HL-60 (cell line): ENCODE data around the gene AGBL4.

Experiments
- DNase-seq, 2 experiments: peaks; one replicate each; pipeline ENCODE4 v3.0.0-alpha.2; 2010 to 2020; ENCODE audit warnings: low read depth in 1 of 2, low spot score in 1 of 2
- H3K27ac ChIP-seq: fragments of 250-450 bp; sonication (Bioruptor Pico); replicated peaks from 2 replicates; pipeline ENCODE4 v1.5.1; 2020; ENCODE audit warnings: mild to moderate bottlenecking, moderate library complexity
- H3K27me3 ChIP-seq: fragments of 250-450 bp; sonication (Bioruptor Pico); 2 replicates; pipeline ENCODE4 v1.5.1; 2021; ENCODE audit warnings: mild to moderate bottlenecking, moderate library complexity; ENCODE audit not compliant: insufficient read depth, poor library complexity, severe bottlenecking
- H3K4me3 ChIP-seq: replicated peaks from 2 replicates; pipeline ENCODE4 v1.5.1; 2011; ENCODE audit warnings: mild to moderate bottlenecking, control low read depth, low read length; ENCODE audit not compliant: insufficient read depth
- GABPA ChIP-seq: IDR thresholded peaks from 2 replicates; pipeline ENCODE4 v1.6.1; 2012; ENCODE audit warnings: low read depth
- POLR2AphosphoS5 ChIP-seq: IDR thresholded peaks from 2 replicates; pipeline ENCODE4 v1.6.1; 2012; ENCODE audit warnings: low read depth
- SPI1 ChIP-seq: IDR thresholded peaks from 2 replicates; pipeline ENCODE4 v1.6.1; 2012; ENCODE audit warnings: low read depth, mild to moderate bottlenecking, borderline replicate concordance
- TF ChIP-seq, protein P1 (sequence below): IDR thresholded peaks from one replicate; pipeline ENCODE4 v1.5.1; 2011; ENCODE audit warnings: low read length, control low read depth, inconsistent platforms; ENCODE audit not compliant: insufficient read depth
- TF ChIP-seq, protein P2 (sequence below): IDR thresholded peaks from 2 replicates; pipeline ENCODE4 v1.6.1; 2012; ENCODE audit warnings: low read depth; ENCODE audit not compliant: insufficient replicate concordance

Gene AGBL4

DNA sequence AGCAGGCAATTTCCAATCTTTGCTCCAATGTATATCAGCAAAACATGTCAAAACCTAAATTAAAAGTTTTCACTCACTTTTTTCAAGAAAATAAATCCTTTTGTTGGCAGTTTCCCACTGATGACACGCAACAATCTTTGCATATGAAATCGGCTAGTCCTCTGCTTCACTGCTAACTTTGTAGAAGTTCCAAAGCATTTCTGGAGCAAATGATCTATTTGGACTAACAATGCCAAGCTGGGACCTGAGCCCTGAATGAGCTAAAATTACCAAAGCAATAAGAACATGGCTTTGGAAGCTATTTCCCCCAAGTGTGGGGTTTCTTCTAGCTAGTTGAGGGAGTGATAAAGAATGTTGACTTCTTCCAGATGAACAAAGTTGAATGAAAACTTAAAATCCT lies 1252.2 kb downstream of the AGBL4 start:
- no peak overlapping the region for H3K4me3 ChIP-seq
- H3K27ac ChIP-seq, result no peak overlapping the region
- no peak for TF ChIP-seq POLR2AphosphoS5
- no peak for TF ChIP-seq SPI1
- TF ChIP-seq, protein P1, sequence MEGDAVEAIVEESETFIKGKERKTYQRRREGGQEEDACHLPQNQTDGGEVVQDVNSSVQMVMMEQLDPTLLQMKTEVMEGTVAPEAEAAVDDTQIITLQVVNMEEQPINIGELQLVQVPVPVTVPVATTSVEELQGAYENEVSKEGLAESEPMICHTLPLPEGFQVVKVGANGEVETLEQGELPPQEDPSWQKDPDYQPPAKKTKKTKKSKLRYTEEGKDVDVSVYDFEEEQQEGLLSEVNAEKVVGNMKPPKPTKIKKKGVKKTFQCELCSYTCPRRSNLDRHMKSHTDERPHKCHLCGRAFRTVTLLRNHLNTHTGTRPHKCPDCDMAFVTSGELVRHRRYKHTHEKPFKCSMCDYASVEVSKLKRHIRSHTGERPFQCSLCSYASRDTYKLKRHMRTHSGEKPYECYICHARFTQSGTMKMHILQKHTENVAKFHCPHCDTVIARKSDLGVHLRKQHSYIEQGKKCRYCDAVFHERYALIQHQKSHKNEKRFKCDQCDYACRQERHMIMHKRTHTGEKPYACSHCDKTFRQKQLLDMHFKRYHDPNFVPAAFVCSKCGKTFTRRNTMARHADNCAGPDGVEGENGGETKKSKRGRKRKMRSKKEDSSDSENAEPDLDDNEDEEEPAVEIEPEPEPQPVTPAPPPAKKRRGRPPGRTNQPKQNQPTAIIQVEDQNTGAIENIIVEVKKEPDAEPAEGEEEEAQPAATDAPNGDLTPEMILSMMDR, result no peak
- TF ChIP-seq, protein P2, sequence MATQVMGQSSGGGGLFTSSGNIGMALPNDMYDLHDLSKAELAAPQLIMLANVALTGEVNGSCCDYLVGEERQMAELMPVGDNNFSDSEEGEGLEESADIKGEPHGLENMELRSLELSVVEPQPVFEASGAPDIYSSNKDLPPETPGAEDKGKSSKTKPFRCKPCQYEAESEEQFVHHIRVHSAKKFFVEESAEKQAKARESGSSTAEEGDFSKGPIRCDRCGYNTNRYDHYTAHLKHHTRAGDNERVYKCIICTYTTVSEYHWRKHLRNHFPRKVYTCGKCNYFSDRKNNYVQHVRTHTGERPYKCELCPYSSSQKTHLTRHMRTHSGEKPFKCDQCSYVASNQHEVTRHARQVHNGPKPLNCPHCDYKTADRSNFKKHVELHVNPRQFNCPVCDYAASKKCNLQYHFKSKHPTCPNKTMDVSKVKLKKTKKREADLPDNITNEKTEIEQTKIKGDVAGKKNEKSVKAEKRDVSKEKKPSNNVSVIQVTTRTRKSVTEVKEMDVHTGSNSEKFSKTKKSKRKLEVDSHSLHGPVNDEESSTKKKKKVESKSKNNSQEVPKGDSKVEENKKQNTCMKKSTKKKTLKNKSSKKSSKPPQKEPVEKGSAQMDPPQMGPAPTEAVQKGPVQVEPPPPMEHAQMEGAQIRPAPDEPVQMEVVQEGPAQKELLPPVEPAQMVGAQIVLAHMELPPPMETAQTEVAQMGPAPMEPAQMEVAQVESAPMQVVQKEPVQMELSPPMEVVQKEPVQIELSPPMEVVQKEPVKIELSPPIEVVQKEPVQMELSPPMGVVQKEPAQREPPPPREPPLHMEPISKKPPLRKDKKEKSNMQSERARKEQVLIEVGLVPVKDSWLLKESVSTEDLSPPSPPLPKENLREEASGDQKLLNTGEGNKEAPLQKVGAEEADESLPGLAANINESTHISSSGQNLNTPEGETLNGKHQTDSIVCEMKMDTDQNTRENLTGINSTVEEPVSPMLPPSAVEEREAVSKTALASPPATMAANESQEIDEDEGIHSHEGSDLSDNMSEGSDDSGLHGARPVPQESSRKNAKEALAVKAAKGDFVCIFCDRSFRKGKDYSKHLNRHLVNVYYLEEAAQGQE, result no peak
- TF ChIP-seq GABPA, result no peak
- H3K27me3 ChIP-seq, result peaks cover 11% of the 10 kb centered on the region
- no peak for DNase-seq

DNA sequence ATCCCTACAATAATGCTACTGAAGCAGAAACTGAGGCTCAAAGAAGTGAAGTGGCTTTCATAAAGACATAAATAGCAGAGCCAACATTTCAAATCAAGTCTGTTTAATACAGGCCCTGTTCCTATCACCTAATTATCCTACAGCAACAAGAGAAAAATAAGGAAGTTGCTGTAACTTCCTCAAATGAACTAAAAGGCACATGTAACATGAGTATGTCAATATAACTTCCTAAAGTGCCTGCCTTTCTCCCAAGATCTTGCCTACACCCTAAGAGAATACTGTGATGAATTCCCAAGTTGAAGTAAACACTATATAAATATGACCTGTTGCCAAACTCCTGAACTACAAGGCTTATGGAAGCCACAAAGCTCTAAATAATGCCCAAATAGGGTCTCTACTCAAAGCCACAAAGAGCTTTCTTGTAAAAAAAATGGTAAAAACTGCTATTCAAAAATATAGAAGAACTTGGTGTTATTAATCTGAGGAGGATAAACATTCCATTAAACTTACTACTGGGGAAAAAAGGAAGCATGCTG lies 1255.7 kb downstream of the AGBL4 start:
- no peak overlapping the region for H3K4me3 ChIP-seq
- TF ChIP-seq SPI1 (peak; percentile 62; the same call in 1 of the 2 replicates), GABPA (no peak)
- no peak for DNase-seq
- H3K27me3 ChIP-seq, result no peaks in the 10 kb centered on the region
- no peak overlapping the region for H3K27ac ChIP-seq

DNA sequence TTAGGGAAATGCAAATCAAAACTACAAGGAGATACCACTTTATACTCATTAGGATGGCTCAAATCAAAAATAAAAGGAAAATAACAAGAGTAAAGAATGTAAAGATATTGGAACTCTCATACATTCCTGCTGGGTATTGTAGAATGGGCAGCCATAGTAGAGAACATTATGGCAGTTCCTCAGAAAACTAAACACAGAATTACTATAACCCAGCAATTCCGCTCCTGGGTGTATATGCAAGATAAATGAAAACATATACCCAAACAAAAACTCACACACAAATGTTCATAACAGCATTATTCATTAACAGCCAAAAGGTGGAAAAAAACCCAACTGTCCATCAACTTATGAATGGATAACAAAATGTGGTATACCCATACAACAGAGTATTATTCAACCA lies 1258.4 kb downstream of the AGBL4 start:
- H3K27me3 ChIP-seq, result no peaks in the 10 kb centered on the region
- no peak overlapping the region for H3K4me3 ChIP-seq
- TF ChIP-seq, protein P2, result no peak
- TF ChIP-seq, protein P1, result no peak
- TF ChIP-seq GABPA (no peak), SPI1 (no peak)
- DNase-seq, result no peak
- H3K27ac ChIP-seq, result no peak overlapping the region

DNA sequence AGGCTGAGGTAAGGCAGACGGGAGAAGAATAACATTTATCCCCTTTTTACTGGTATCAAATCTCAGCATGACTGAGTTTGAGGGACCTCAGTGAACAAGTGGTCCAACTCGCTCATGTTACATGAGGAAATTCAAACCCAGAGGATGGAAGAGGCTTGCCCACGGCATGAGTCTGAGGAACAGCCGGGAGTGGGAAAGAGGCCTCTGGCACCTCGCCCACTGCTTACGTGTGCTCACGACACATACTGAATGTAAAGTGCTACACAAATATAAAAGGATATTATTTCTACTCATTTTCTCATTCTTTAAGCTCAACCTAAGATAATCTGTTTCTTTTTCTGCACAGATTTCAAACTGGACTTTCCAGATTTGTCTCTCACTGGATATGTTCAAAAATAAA lies 1261.8 kb downstream of the AGBL4 start:
- no peak overlapping the region for H3K27ac ChIP-seq
- TF ChIP-seq POLR2AphosphoS5, result no peak
- TF ChIP-seq GABPA, result no peak
- no peak for TF ChIP-seq SPI1
- no peak for DNase-seq

DNA sequence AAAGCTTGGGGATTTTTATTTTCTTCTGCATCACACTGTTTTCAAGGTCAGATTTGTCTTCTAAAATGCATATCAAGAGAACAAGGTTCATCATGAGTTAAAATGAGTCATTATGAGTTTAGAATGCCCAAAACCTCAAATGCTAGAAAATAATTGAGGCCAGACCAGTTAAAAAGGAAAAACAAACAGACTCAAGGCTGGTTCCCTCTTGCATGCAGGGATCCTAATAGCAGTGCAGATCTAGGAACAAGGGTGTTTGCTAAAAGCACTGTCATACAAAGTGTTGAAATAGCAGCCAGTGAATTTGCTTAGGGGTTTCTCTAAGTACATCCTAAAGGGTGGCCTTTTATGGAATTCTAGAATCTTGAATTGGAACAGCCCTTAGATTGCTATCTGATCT lies 1262.3 kb downstream of the AGBL4 start:
- Histone ChIP-seq H3K27me3 (no peaks in the 10 kb centered on the region), H3K4me3 (no peak overlapping the region), H3K27ac (no peak overlapping the region)
- no peak for DNase-seq
- TF ChIP-seq, protein P1, result no peak
- TF ChIP-seq GABPA, result no peak
- TF ChIP-seq POLR2AphosphoS5, result no peak
- TF ChIP-seq SPI1, result no peak
- TF ChIP-seq, protein P2, result no peak

More for the DNA sequence above, 1261.8 kb downstream of the AGBL4 start:
- Histone ChIP-seq H3K4me3 (no peak overlapping the region), H3K27me3 (no peaks in the 10 kb centered on the region)
